GM19395 (cell line): Measurements from ENCODE around the gene NEURL1.
"Not testable (repeated sequence)": the region's sequence is repeated elsewhere in the genome, so short reads cannot be mapped to it uniquely, and the experiment has no call there.

Experiments
- ATAC-seq: cut with Tn5 transposase; IDR thresholded peaks from one replicate; pipeline ENCODE4 v1.9.1; 2021; ENCODE audit warnings: mild to moderate bottlenecking, moderate library complexity; ENCODE audit not compliant: unreplicated experiment

Gene NEURL1

DNA sequence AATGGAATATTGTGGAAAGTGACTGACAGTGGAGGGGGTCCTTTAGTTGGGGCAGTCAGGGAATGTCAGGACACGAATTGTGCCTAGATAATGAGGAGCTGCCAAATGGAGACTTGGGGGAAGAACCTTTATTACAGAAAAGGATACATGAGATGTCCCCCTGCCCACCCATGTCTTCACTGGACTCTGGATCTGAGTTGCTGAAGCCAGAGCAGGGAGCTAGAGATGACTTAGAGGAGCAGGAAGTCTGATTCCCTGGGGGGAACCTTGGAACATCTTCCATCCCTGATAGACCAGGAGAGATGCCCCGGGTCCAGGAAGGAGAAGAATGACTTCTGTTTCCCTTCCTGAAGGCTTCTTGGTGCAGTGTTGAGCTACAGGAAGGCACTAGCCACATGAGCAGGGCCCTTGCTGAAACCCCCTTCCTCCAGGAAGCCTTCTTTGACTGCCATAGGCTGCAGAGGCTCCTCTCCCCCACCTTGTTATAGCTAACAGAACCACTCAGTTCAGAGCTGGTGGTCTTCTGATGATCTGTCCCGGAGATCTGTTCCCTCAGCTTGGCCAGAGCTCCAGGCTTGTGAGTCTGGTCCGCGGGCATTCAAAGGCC is 747 bp upstream of the NEURL1 start:
- ATAC-seq = no peak

GRCh38 chr10:103493916-103494877 is 692 bp downstream of the NEURL1 start:
- no peak for ATAC-seq

- no peak for ATAC-seq
Observed at GRCh38 chr10:103495321-103495720, 1.8 kb downstream of the NEURL1 start.

- ATAC-seq = no peak
Observed at GRCh38 chr10:103497161-103497915, 3.8 kb downstream of the NEURL1 start.

- no peak for ATAC-seq
Observed at GRCh38 chr10:103498936-103499638, 5.6 kb downstream of the NEURL1 start.

- no peak for ATAC-seq
Observed at GRCh38 chr10:103499881-103500280, 6.4 kb downstream of the NEURL1 start.

GRCh38 chr10:103500481-103500880 is 7.0 kb downstream of the NEURL1 start:
- ATAC-seq = no peak

DNA sequence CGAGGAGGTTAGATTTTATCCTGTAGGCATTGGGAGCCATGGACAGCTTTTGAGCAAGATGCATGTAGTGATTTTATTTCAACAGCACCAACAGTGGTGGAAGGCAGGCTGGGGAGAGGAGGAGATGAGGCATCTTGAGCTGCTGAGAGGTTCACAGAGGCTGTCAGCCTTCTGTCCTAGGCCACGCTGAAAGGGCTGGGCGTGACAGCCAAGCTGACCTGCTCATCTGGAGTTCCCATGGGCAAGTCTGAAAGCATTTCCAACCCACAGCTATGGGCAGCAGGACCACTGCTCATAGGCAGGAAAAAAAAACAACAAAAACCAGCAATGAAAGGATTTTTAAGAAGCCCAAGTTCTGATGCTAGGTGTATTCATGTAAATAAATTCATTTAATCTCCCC is 7.7 kb downstream of the NEURL1 start:
- no peak for ATAC-seq

DNA sequence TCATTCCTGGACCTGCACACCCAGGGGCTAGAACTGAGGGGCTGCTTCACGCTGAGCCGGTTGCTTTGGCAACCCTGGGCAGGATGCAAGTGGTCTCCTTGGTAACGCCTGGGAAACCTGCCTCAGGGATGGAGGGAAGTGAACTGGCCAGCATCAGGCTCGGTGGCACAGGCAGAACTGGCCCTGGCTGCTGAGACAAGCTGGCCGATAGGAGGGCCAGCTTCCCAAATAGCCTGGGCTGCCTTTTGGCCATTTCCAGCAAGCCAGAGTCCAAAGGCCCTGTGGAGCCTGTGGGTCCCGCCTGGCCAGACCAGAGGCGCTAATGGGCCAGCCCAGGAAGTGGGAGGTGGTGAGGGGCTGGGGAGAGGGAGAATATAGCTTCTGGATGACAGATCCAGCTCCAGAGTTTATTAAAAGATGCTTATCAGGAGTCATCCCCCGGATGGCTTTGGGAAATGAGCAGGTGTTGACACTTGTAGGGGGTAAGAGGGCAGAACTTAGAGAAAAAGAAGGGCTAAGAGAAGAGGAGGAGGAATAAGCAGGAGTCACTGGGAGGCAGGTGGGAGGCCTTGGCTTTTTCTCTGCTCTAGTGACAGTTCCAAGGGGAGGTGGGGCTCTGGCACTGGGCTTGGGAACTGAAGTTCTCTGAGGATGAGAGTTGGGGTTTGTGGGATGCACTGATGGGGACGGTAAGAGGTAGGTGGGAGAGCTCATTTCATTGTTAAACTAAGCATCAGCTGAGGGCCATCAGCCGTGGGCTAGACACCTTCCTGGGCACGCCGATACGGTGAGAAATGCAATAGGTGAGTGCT is 9.6 kb downstream of the NEURL1 start:
- no peak for ATAC-seq

DNA sequence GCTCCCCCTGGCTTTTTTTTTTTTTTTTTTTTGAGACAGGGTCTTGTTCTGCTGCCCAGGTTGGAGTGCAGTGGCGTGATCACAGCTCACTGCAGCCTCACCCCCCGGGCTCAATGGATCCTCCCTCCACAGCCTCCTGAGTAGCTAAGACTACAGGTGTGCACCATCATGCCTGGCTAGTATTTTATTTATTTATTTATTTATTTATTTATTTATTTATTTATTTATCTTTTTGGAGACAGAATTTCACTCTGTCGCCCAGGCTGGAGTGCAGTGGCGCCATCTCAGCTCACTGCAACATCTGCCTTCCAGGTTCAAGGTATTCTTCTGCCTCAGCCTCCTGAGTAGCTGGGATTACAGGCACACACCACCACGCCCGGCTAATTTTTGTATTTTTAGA is 10.3 kb downstream of the NEURL1 start:
- not testable (repeated sequence) for ATAC-seq

GRCh38 chr10:103504181-103504783 is 10.8 kb downstream of the NEURL1 start:
- ATAC-seq = peak; percentile 58

DNA sequence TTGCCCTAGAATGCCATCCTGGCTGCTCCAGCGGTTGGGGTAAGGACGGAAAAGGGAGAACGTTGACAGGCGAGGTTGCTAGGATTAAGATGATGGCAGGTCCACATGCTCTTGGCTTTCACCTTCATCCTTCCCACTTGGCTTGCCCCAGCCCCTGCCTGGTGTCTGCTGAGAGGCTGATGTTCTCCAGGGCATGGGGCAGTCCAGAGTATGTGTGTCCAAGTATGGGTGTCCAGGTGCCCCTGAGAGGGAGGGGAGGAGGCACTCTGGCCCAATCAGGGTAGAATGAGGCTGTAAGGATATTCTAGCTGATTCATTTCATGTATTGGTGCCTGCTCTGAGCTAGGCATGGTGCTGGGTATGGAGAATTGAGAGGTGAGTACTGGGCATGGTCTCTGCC is 12.6 kb downstream of the NEURL1 start:
- ATAC-seq = no peak

GRCh38 chr10:103507235-103508191 is 14.0 kb downstream of the NEURL1 start:
- ATAC-seq = no peak

DNA sequence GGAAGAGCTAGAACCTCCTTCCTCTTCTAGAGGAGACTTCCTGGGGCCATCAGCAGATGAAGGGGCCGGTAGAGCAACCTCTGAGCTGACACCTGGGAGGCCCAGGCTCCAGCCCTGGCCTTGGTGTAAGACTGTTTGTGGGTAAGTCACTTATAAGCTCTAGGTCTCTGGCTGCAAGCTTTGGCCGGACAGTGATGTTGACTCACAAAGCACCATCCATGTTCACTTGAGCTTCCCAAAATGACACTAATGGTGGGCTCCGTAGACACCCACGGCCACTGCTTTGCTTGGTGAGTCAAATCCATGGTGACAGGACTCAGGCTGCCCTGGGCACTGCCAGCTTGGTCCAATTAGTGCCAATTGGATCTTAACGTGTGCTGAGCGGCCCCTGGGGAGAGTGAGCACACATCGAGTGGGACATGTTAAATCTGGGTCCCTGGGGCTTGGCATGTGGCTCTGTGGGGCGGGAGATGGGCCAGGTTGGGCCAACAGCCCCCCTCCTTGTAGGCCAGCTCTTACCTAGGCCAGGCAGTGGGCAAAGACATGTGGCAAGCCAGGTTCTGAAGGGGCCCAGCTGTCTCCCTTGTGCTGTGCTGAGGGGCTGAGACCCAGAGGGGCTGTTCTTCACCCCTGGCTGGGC is 16.7 kb downstream of the NEURL1 start:
- ATAC-seq = no peak

- ATAC-seq = no peak
Observed at GRCh38 chr10:103510791-103511752, 17.6 kb downstream of the NEURL1 start.

DNA sequence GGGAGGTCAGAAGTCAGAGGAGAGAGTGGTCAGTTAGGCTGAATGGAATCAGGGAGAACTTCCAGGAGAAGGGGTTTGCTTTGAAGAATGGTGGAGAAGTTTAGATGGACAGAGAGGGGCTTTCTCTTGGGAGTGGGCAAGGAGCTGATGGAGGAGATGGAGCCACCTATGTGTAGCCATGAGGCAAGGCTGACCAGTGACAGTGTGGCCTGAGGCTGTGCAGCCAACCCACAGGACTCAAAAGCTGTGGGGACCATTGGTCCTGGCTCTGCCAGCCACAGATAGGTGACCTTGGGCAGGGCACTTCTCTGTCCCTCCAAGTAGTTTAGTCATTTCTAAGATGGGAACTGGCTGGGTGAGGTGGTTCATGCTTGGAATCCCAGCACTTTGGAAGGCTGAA is 18.7 kb downstream of the NEURL1 start:
- ATAC-seq = no peak
